ENCODE measurements around the gene CAPG. TPM values are rescaled to one million over a fixed set of nuclear protein-coding genes. Genes with fewer than 3 reads are reported as not detected.
A peak's percentile ranks its signal among the peaks of the same experiment; 100 is the strongest.

Gene CAPG
- polyA plus RNA-seq, 2 of the 4 experiments (the other 2 are of a cell fraction) = 57.5 to 81.0 TPM

DNA sequence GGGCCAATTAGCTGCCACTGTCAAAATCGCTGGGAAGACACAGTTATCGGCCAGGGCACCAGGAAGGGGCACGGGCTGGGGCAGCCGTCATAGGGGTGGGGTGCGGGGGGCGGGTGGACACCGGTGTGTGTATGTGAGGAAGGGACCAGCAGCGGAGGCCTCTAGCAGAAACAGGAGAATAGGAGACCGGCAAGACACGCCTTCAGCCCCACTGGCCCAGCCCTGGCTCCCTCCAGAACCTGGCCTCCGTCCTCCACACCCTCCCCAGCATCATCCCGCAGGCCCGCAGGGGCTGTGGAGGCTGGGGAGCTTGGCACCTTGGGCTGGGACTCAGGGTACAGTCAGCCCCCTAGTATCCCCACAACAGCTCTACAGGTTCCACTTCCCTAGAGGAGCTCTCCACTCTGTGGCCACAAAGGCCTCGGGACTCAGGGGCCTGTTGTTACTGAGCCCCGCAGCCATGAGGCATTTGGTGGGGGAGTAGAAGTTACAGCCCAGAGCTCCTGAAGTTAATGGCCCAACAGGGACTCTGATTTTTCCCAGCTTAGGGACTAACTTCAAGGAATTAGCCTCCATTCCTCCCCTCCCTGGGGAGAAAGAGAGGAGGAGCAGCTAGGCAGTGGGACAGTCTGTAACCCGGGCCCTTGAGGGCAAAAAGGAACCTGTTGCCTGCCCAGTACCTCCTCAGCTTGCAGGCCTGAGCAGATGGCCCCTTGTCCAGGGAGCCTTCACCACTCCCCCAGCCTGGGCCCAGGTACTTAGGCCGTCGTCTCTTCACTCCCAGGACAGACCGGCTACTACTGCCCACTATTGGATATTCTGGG, 28.2 kb upstream of the CAPG start:
- Histone ChIP-seq H3K27ac (peak overlapping the region; percentile 91 to 95), H3K4me1 (peaks cover 54% of the 10 kb centered on the region), H3K4me2 (peak overlapping the region; percentile 86), H3K9me3 (no peaks in the 10 kb centered on the region), H3K4me3 (peak overlapping the region; percentile 33)
- ChIA-PET CTCF (interaction anchor here (0.8 to 41.9 kb wide), 10 partner anchors 9 to 107 kb away, joined by 3 to 1185 read pairs (median 3); partner anchors contain the start of genes GGCX, MAT2A and SH2D6), POLR2A (interaction anchor here (0.6 to 8.1 kb wide), 18 partner anchors 8 to 167 kb away, joined by 3 to 153 read pairs (median 6); partner anchors contain the start of genes MAT2A and SH2D6)
- FAIRE-seq (no peak), ATAC-seq (peak; percentile 3 to 33; a peak in 5 of 6 replicates), DNase-seq (ENCODE audit: low read depth in 1 of 2, low spot score in 1 of 2) (no peak)
- 65% methylated on average over 18 of the region's 19 CpGs for WGBS (ENCODE audit: missing lambda C conversion rate)
- TF ChIP-seq MAFK (IDR thresholded peaks at IDR 0.05; ENCODE audit: partially characterized antibody) (no peak), MYC (IDR thresholded peaks at IDR 0.05; ENCODE audit: borderline replicate concordance, low read length) (no peak), RCOR1 (IDR thresholded peaks at IDR 0.05; ENCODE audit: low read depth, low read length) (no peak), FOSL2 (IDR thresholded peaks at IDR 0.05) (no peak), FOSL2 (CRISPR knock-in tag; IDR thresholded peaks at IDR 0.05) (no peak), EHF (CRISPR knock-in tag; IDR thresholded peaks at IDR 0.05) (peak; percentile 17; the same call in 1 of the 2 replicates), TP53 (CRISPR knock-in tag; IDR thresholded peaks at IDR 0.05) (0 out of 2 replicates have a peak, but pooled peaks have one; percentile 51), SMC3 (IDR thresholded peaks at IDR 0.05) (no peak), E2F6 (IDR thresholded peaks at IDR 0.05; ENCODE audit: borderline replicate concordance, low read depth) (no peak; the same call in 1 of the 2 replicates), CBX8 (IDR thresholded peaks at IDR 0.05) (no peak), JUNB (IDR thresholded peaks at IDR 0.05) (no peak), TFCP2L1 (CRISPR knock-in tag; IDR thresholded peaks at IDR 0.05) (no peak), ZFP36 (IDR thresholded peaks at IDR 0.05; ENCODE audit: borderline replicate concordance, partially characterized antibody) (no peak), JUN (IDR thresholded peaks at IDR 0.05) (no peak), HOXA7 (CRISPR knock-in tag; IDR thresholded peaks at IDR 0.05) (peak; percentile 81; the same call in 1 of the 2 replicates), NPAS2 (CRISPR knock-in tag; IDR thresholded peaks at IDR 0.05; ENCODE audit: borderline replicate concordance) (peak; percentile 4; the same call in 1 of the 2 replicates), HEYL (CRISPR knock-in tag; IDR thresholded peaks at IDR 0.05) (0 out of 2 replicates have a peak, but pooled peaks have one; percentile 36), CBX2 (IDR thresholded peaks at IDR 0.05; ENCODE audit: borderline replicate concordance, low read depth) (no peak), USF2 (IDR thresholded peaks at IDR 0.05) (no peak)
- TF ChIP-seq, protein P1, sequence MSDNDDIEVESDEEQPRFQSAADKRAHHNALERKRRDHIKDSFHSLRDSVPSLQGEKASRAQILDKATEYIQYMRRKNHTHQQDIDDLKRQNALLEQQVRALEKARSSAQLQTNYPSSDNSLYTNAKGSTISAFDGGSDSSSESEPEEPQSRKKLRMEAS (IDR thresholded peaks at IDR 0.05) = 0 out of 2 replicates have a peak, but pooled peaks have one; percentile 11

DNA sequence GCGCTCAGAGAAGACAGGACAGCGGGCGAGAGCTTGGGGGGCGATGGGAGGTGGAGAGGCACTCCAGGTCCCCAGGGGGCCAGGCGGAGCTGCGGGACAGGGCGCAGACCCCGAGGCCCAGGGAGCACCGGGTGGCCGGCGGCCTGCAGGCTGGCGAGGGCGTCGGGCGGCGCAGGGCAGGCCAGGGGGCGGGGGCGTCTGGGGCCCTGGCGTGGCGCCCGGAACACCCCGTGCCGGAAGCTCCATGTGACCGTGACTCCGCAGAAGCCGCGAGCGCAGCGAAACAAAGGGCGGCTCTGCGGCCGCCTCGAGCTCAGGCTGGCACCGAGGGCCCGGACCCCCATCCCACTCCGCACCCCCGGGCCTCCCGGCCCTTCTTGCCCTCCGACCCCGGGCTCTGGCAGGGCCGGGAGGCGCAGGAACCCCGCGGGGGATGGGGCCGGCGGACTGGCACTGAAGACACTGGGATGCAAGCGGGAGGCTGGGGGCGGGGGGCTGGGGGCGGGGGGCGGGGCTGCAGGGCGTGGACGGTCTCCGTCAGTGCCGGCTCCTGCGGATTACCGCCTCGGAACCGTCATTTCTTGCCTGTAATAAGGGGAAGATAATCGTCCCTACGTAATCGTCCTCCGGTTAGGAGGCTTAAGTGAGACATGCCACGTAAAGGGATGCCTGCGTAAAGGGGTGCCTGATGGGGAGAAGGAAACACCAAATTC, 27.5 kb upstream of the CAPG start:
- ATAC-seq (peak; percentile 70 to 79), DNase-seq (ENCODE audit: low read depth in 1 of 2, low spot score in 1 of 2) (peak; percentile 89), FAIRE-seq (no peak)
- WGBS (ENCODE audit: missing lambda C conversion rate) = 7% methylated on average over 23 of the region's 64 CpGs
- no peaks in the 10 kb centered on the region for H3K9me3 ChIP-seq
- H3K4me3 ChIP-seq = peak overlapping the region; percentile 33
- peak overlapping the region; percentile 86 for H3K4me2 ChIP-seq
- ChIA-PET CTCF (interaction anchor here (0.8 to 41.9 kb wide), 11 partner anchors 16 to 137 kb away, joined by 3 to 1185 read pairs (median 3); partner anchors contain the start of genes GGCX, MAT2A and SH2D6), POLR2A (interaction anchor here (0.5 to 8.1 kb wide), 23 partner anchors 8 to 534 kb away, joined by 3 to 153 read pairs (median 4); partner anchors contain the start of genes MAT2A and SH2D6)
- H3K27ac ChIP-seq = peak overlapping the region; percentile 91 to 95
- H3K4me1 ChIP-seq = peaks cover 62% of the 10 kb centered on the region
- TF ChIP-seq, protein P2, sequence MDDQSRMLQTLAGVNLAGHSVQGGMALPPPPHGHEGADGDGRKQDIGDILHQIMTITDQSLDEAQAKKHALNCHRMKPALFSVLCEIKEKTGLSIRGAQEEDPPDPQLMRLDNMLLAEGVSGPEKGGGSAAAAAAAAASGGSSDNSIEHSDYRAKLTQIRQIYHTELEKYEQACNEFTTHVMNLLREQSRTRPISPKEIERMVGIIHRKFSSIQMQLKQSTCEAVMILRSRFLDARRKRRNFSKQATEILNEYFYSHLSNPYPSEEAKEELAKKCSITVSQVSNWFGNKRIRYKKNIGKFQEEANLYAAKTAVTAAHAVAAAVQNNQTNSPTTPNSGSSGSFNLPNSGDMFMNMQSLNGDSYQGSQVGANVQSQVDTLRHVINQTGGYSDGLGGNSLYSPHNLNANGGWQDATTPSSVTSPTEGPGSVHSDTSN (IDR thresholded peaks at IDR 0.05) = no peak
- TF ChIP-seq CBX2 (IDR thresholded peaks at IDR 0.05; ENCODE audit: borderline replicate concordance, low read depth) (no peak), HOXB13 (CRISPR knock-in tag; IDR thresholded peaks at IDR 0.05; ENCODE audit: low read depth) (peak; percentile 90), HOXB5 (CRISPR knock-in tag; IDR thresholded peaks at IDR 0.05) (peak; percentile 91), KDM1A (IDR thresholded peaks at IDR 0.05; ENCODE audit: low read depth) (no peak), BCL3 (IDR thresholded peaks at IDR 0.05) (peak; percentile 84; the same call in 1 of the 3 replicates), FOSL2 (IDR thresholded peaks at IDR 0.05) (peak; percentile 28; the same call in 1 of the 2 replicates), FOSL2 (CRISPR knock-in tag; IDR thresholded peaks at IDR 0.05) (peak; percentile 67), GATA3 (IDR thresholded peaks at IDR 0.05; ENCODE audit: borderline replicate concordance) (peak; percentile 33; the same call in 1 of the 2 replicates), EP300 (IDR thresholded peaks at IDR 0.05) (peak; percentile 61 to 78; a peak in 3 of 5 replicates), BHLHE40 (IDR thresholded peaks at IDR 0.05; ENCODE audit: low read depth, low read length) (0 out of 2 replicates have a peak, but pooled peaks have one; percentile 51), ZNF302 (CRISPR knock-in tag; IDR thresholded peaks at IDR 0.05) (no peak), EHMT2 (IDR thresholded peaks at IDR 0.05; ENCODE audit: low read depth) (no peak), SMC3 (IDR thresholded peaks at IDR 0.05) (peak; percentile 62), FOXS1 (CRISPR knock-in tag; IDR thresholded peaks at IDR 0.05) (no peak), RAD21 (conservative IDR thresholded peaks at IDR 0.05 in 1 of 2, IDR thresholded peaks at IDR 0.05 in 1 of 2) (peak in 1 of 2 experiments; percentile 57; a peak in 3 of 5 replicates)
